Measurements from ENCODE around the gene CCDC69. TPM values are rescaled to one million over a fixed set of nuclear protein-coding genes. Genes with fewer than 3 reads are reported as not detected.

The CCDC69 gene
- total RNA-seq, 1 donor from 2014 or later = 167 TPM

GRCh38 chr5:151162776-151163175 lies 61.1 kb downstream of the CCDC69 start:
- peaks cover 31% of the 10 kb centered on the region for H3K4me1 ChIP-seq
- H3K4me3 ChIP-seq = no peak overlapping the region
- H3K36me3 ChIP-seq = no peaks in the 10 kb centered on the region
- no peak for TF ChIP-seq CTCF (IDR thresholded peaks at IDR 0.05; ENCODE audit: borderline replicate concordance)
- intact Hi-C loops (cut with micrococcal nuclease) = loop anchor here (5.0 kb wide), 1 partner anchor 40 kb away; no protein-coding TSS in a partner anchor
- H3K27ac ChIP-seq (replicated peaks) = no peak overlapping the region
- H3K9me3 ChIP-seq (replicated peaks) = no peaks in the 10 kb centered on the region
- DNase-seq = no peak
- no peaks in the 10 kb centered on the region for H3K27me3 ChIP-seq (ENCODE audit: low read depth)

- TF ChIP-seq CTCF (IDR thresholded peaks at IDR 0.05; ENCODE audit: borderline replicate concordance) = no peak
- Histone ChIP-seq H3K27ac (replicated peaks) (no peak overlapping the region), H3K4me3 (no peak overlapping the region), H3K4me1 (peaks cover 45% of the 10 kb centered on the region), H3K27me3 (ENCODE audit: low read depth) (no peaks in the 10 kb centered on the region), H3K36me3 (no peaks in the 10 kb centered on the region), H3K9me3 (replicated peaks) (no peaks in the 10 kb centered on the region)
- intact Hi-C loops (cut with micrococcal nuclease) = loop anchor here (5.0 kb wide), 1 partner anchor 38 kb away; no protein-coding TSS in a partner anchor
- DNase-seq = no peak
These were observed 64.1 kb downstream of the CCDC69 start for GRCh38 chr5:151159649-151160373.

- intact Hi-C loops (cut with micrococcal nuclease) = no loop called here
- DNase-seq = no peak
- Histone ChIP-seq H3K4me1 (peaks cover 54% of the 10 kb centered on the region), H3K27me3 (ENCODE audit: low read depth) (no peaks in the 10 kb centered on the region), H3K36me3 (no peaks in the 10 kb centered on the region), H3K27ac (replicated peaks) (peak overlapping the region; percentile 93), H3K4me3 (peak overlapping the region; percentile 88), H3K9me3 (replicated peaks) (no peaks in the 10 kb centered on the region)
- no peak for TF ChIP-seq CTCF (IDR thresholded peaks at IDR 0.05; ENCODE audit: borderline replicate concordance)
These were observed 65.6 kb downstream of the CCDC69 start for GRCh38 chr5:151158287-151158661.

DNA sequence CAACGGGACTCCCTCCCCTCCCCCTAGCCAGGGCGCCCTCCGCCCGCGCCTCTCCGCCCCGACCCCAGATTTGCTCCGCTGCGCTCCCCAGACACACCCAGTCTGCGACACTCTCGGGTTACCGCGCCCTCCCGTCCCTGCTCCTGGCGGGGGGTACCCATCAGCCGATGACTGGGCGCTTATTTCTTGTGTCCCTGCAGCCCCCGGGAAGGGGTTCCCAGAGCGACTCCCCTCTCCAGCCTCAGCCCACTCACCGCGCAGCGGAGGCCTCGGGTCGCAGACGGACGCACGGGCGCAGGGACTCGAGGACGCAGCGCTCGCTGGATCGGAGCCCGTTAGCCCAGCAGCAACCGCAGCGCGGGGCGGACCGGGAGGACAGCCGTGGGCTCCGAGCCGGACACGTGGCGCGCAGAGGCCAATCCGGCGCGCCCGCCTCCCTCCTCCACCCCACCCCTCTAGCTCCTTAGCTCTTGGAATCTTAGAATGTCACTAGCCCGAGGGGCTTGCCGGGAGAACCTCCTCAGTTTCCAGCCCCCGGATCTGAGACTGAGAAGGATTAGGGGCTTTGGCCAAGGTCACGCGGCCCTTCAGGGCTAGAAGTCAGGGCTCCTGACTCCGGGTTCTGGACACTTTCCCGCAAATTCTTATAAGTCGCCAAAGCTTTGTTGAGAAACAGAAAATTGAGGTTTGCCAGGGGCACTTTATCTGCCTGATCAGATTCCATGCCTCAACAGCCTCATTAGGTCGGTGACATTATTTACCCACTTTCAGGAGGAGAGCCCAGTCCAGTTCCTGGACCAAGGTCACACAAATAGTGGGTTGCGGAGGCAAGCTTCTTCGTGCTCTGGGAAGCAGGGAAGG lies 66.2 kb downstream of the CCDC69 start, which contains the start of gene ANXA6:
Gene ANXA6, minus strand, starts transcription at position 354 of the 861 bp plus-strand sequence. CDS start 9,878 bp downstream, outside the sequence.
- Histone ChIP-seq H3K4me3 (peak within 1 kb of the TSS; percentile 88), H3K9me3 (replicated peaks) (no peaks in the 10 kb centered on the region), H3K36me3 (no peaks in the 10 kb centered on the region), H3K27me3 (ENCODE audit: low read depth) (no peaks in the 10 kb centered on the region), H3K4me1 (peaks cover 59% of the 10 kb centered on the region), H3K27ac (replicated peaks) (peak within 1 kb of the TSS; percentile 93)
- DNase-seq = peak; percentile 91
- intact Hi-C loops (cut with micrococcal nuclease) = no loop called here
- no peak for TF ChIP-seq CTCF (IDR thresholded peaks at IDR 0.05; ENCODE audit: borderline replicate concordance)

- Histone ChIP-seq H3K27ac (replicated peaks) (peak overlapping the region; percentile 93), H3K27me3 (ENCODE audit: low read depth) (no peaks in the 10 kb centered on the region), H3K9me3 (replicated peaks) (no peaks in the 10 kb centered on the region), H3K4me3 (peak overlapping the region; percentile 88), H3K4me1 (peaks cover 68% of the 10 kb centered on the region), H3K36me3 (no peaks in the 10 kb centered on the region)
- DNase-seq = no peak
- intact Hi-C loops (cut with micrococcal nuclease) = no loop called here
- TF ChIP-seq CTCF (IDR thresholded peaks at IDR 0.05; ENCODE audit: borderline replicate concordance) = peak; percentile 9
These were observed 67.1 kb downstream of the CCDC69 start for GRCh38 chr5:151156507-151157420.
